Naive thymus-derived CD8-positive, alpha-beta T cell (primary cell): Measurements from ENCODE around the gene GRM8. TPM values are rescaled to one million over a fixed set of nuclear protein-coding genes. Genes with fewer than 3 reads are reported as not detected.

Source experiments
- ATAC-seq, 2 donors: fragments of 150-1000 bp; cut with Tn5 transposase in 1 of 2; sonication (Bioruptor Pico), chemical (Tn5 transposase) in 1 of 2; 1 replicate in 1 of 2; 2 replicates in 1 of 2; pipeline ENCODE4 v1.10.0; 2021; ENCODE audit warnings: mild to moderate bottlenecking in 2 of 2, moderate library complexity in 2 of 2
- POLR2A ChIA-PET: fragments of 350-600 bp; sonication (Branson Sonifier 250); formaldehyde crosslinking; loops from one replicate; lab custom pipeline; 2021; ENCODE audit warnings: antibody characterized with exemption; lab: Charles Lee
- DNase-seq, 10 donors: peaks; one replicate each; pipeline versions ENCODE4 v3.0.0 to v3.0.0-alpha.2; 2020 to 2022
- H3K27ac Mint-ChIP-seq, 10 donors: one replicate each; pipeline ENCODE4 v1.8.0; 2020 to 2022; ENCODE audit warnings: mild to moderate bottlenecking in 10 of 10, mixed read lengths in 10 of 10, moderate library complexity in 4 of 10, inconsistent platforms in 1 of 10
- H3K27me3 Mint-ChIP-seq, 5 donors: one replicate each; pipeline ENCODE4 v1.8.0; 2021 to 2022; ENCODE audit warnings: mixed read lengths in 5 of 5
- H3K36me3 Mint-ChIP-seq, 3 donors: one replicate each; pipeline ENCODE4 v1.8.0; 2020 to 2022; ENCODE audit warnings: mixed read lengths in 3 of 3, mild to moderate bottlenecking in 2 of 3, inconsistent platforms in 1 of 3
- H3K4me1 Mint-ChIP-seq, 4 donors: one replicate each; pipeline ENCODE4 v1.8.0; 2021 to 2022; ENCODE audit warnings: mixed read lengths in 4 of 4
- H3K4me3 Mint-ChIP-seq, 10 donors: one replicate each; pipeline ENCODE4 v1.8.0; 2020 to 2022; ENCODE audit warnings: mild to moderate bottlenecking in 10 of 10, mixed read lengths in 10 of 10, moderate library complexity in 6 of 10, inconsistent platforms in 1 of 10
- H3K9me3 Mint-ChIP-seq, 9 donors: one replicate each; pipeline ENCODE4 v1.8.0; 2020 to 2022; ENCODE audit warnings: mixed read lengths in 9 of 9, mild to moderate bottlenecking in 3 of 9, inconsistent platforms in 1 of 9, moderate library complexity in 1 of 9
- polyA plus RNA-seq, 3 donors: library from polyadenylated mRNA; unstranded; fragments of 300-500 nt; fragmentation: Illumina TruSeq; gene quantifications; one replicate each; pipeline ENCODE4 v1.2.3, GENCODE V29; 2021
- total RNA-seq, 8 experiments: library from RNA in 2 of 8; stranded (reverse) in 2 of 8; gene quantifications; one replicate each; pipeline ENCODE4 v1.2.3 and lab custom pipeline; 2021 to 2026

Gene GRM8
- total and polyA plus RNA-seq, 5 experiments from 2014 or later, result not detected

DNA sequence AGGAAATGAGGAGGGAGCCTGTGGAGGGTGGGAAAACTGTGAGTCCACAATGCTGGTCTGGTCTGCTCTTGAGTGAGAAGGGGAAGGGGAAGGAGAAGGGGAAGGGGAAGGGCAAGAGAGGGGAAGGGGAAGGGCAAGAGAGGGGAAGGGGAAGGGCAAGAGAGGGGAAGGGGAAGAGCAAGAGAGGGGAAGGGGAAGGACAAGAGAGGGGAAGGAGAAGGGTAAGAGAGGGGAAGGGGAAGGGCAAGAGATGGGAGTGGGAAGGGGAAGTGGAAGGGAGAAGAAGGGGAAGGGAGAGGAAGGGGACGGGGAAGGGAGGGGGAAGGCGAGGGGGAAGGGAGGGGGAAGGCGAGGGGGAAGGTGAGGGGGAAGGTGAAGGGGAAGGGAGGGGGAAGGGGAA is 213.2 kb downstream of the GRM8 start:
- peaks cover 13 to 40% (median 28%) of the 10 kb centered on the region in 5 donors for H3K27me3 Mint-ChIP-seq
- H3K4me1 Mint-ChIP-seq, result no peaks in the 10 kb centered on the region
- POLR2A ChIA-PET, result no interaction called here
- H3K36me3 Mint-ChIP-seq, result peaks cover 0 to 5% (median 0%) of the 10 kb centered on the region in 3 donors
- H3K4me3 Mint-ChIP-seq, result no peak overlapping the region
- ATAC-seq (no peak), DNase-seq (no peak)
- H3K27ac Mint-ChIP-seq, result no peak overlapping the region
- H3K9me3 Mint-ChIP-seq, result peaks cover 0 to 12% (median 7%) of the 10 kb centered on the region in 9 donors

DNA sequence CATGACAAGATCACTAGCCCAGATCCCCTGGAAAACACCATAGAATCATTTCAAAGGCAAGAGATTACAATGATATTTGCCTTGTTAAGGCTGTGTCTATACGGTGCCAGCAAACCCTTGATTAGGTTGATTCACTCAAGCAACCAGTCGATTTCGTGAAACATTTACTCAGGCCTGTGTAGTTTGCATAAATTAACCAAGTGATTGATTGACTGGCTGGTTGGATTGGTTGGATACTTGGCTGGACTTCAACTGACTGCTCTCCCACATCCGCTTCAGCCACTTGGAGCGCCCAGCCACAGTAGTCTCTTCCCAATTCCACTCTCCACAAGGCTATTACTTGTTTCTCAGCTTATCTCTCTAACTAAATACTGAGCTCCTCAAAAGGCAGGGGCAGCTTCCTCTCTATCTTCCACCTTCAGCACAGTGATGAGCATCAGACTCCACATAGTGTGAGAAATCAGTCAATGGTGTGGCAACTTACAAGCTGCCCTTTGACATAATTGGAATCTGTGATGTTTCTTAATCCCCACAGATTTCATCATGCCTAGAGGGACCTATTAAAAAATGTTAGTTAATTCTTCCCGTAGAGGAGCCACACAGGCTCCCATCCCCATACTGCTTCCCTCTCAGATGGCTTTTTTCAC is 217.4 kb downstream of the GRM8 start:
- DNase-seq (no peak), ATAC-seq (no peak)
- POLR2A ChIA-PET, result no interaction called here
- Mint-ChIP-seq H3K9me3 (peaks cover 0 to 4% (median 0%) of the 10 kb centered on the region in 9 donors), H3K4me1 (no peaks in the 10 kb centered on the region), H3K36me3 (peaks cover 0 to 5% (median 0%) of the 10 kb centered on the region in 3 donors), H3K27ac (no peak overlapping the region), H3K27me3 (peaks cover 18 to 63% (median 26%) of the 10 kb centered on the region in 5 donors), H3K4me3 (no peak overlapping the region)

DNA sequence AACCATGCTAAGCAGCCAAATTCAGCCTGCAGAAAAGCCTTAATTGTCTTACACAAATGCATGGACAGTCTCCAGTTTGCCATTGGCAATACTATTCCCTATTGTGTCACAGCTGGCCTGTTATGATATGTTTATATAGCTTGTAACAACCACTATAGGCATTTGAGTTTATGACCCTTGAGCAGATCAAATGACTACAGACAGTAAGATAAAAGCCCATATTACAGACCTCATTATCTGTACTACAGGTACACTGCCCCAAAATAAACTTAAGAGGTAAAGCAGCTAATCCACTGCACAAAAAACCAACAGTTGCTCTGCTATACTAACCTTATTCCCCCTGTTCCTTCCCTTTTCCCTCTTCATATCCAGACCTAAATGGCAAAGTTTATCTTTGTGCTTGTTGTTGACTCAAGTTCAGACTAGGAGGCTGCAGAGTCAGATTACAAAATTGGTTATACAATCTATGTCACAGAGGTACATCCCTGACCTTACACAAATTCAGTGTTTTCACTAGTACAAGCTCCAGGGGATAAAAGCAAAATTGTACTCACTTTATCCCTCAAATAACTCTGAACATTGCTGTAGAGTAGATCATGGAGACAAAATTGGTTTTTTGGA is 218.4 kb downstream of the GRM8 start:
- Mint-ChIP-seq H3K9me3 (peaks cover 0 to 7% (median 0%) of the 10 kb centered on the region in 9 donors), H3K4me1 (no peaks in the 10 kb centered on the region), H3K4me3 (no peak overlapping the region), H3K36me3 (peaks cover 0 to 4% (median 0%) of the 10 kb centered on the region in 3 donors), H3K27ac (no peak overlapping the region), H3K27me3 (peaks cover 18 to 72% (median 25%) of the 10 kb centered on the region in 5 donors)
- no peak for ATAC-seq
- no peak for DNase-seq
- POLR2A ChIA-PET, result no interaction called here

DNA sequence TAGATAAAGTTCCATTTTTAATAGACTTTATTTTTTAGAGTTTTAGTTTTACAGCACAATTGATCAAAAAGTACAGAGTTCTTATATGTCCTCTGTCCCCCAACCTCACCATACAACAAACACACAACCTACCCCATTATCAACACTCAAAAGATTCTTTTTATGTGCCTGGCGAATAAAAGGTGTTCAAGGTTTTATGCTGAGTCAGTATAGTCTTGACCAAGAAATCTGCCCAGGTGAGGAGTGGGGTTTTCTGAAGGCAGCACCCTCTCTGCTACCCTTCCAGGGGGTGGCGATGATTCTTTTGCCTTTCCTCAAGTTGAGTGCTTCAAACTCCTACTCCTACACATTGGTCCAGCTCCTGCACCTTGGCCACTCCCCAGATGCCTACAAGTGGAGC is 222.9 kb downstream of the GRM8 start:
- Mint-ChIP-seq H3K9me3 (peaks cover 0 to 15% (median 4%) of the 10 kb centered on the region in 9 donors), H3K27me3 (peaks cover 3 to 43% (median 13%) of the 10 kb centered on the region in 5 donors), H3K36me3 (no peaks in the 10 kb centered on the region), H3K27ac (no peak overlapping the region), H3K4me3 (no peak overlapping the region), H3K4me1 (no peaks in the 10 kb centered on the region)
- DNase-seq (no peak), ATAC-seq (no peak)
- POLR2A ChIA-PET, result no interaction called here

DNA sequence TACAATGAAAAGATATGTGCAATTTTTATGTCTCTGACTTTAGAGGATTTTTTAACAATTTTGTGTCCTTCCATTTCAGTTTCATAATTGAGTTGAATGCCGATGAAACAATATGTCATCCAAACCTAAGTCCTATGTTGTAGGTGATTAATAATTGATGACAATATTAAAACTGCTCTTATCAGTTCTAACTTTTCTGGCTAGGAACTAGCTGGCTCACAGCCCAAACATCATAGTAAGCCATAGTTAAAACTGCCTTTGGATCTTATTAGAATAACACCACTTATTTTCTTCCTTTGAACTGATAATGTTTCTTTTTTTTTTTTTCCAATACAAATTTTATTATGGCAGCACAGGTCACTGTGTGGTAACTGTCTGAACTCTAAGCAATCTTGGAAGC is 230.9 kb downstream of the GRM8 start:
- ATAC-seq, result no peak
- Mint-ChIP-seq H3K36me3 (no peaks in the 10 kb centered on the region), H3K4me1 (no peaks in the 10 kb centered on the region), H3K9me3 (peaks cover 0 to 1% (median 0%) of the 10 kb centered on the region in 9 donors), H3K27me3 (peaks cover 0 to 12% (median 9%) of the 10 kb centered on the region in 5 donors), H3K27ac (no peak overlapping the region), H3K4me3 (no peak overlapping the region)
- POLR2A ChIA-PET, result no interaction called here
- no peak for DNase-seq

DNA sequence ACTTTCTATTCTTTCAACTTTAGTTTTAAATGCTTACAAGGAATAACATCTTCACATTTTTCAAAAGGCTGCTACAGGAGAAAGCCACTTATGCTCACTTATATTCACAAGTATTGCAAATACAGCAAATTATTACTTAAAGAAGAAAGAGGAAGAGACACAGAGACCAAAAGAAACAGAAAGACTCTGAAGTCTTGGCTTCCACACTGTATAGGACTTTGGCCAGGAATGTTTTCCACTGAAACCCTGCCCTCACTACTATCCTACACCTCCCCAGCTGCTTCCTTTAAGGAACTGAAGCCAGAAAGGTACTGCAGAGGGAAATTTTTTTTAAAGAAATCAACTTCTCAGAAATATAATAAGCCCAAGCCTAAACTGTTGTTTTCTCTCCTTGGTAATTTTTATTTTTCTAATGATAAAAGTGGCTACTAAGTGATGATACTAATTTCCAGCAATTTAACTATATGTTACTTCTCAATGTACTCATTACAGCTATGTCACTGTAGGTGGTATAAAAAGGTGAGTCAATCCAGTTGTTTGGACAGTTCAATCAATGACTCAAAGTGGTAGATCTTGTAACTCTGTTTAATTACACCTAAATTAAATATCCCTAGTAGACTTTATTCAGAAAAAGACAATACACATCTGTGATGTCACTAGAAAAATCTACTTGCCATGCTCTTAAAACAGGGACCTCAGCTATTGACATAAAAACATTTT is 231.6 kb downstream of the GRM8 start:
- ATAC-seq, result no peak
- H3K4me3 Mint-ChIP-seq, result no peak overlapping the region
- DNase-seq, result no peak
- no peaks in the 10 kb centered on the region for H3K4me1 Mint-ChIP-seq
- no peaks in the 10 kb centered on the region for H3K9me3 Mint-ChIP-seq
- no peak overlapping the region for H3K27ac Mint-ChIP-seq
- no peaks in the 10 kb centered on the region for H3K36me3 Mint-ChIP-seq
- peaks cover 2 to 11% (median 8%) of the 10 kb centered on the region in 5 donors for H3K27me3 Mint-ChIP-seq
- POLR2A ChIA-PET, result no interaction called here

DNA sequence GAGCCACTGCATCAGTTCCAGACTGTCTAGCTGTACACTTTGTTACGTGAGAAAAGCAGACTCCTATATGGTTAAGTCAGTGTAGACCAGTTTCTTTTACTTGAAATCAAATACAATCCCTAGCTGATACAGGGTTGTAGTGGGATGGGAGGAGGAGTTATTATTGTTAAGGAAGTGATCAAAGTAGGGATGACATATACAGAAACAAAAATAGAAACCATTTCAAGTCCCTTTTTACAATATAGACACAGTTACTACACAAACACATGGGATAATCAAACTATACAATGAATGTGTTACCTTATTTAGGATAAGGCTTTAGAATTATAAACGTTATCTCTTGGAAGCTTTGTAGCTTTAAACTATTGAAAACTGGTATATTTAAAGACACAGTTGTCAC is 233.9 kb downstream of the GRM8 start:
- no peak overlapping the region for H3K27ac Mint-ChIP-seq
- peaks cover 2 to 23% (median 10%) of the 10 kb centered on the region in 5 donors for H3K27me3 Mint-ChIP-seq
- DNase-seq (no peak), ATAC-seq (no peak)
- no peaks in the 10 kb centered on the region for H3K36me3 Mint-ChIP-seq
- peaks cover 0 to 10% (median 0%) of the 10 kb centered on the region in 9 donors for H3K9me3 Mint-ChIP-seq
- no peak overlapping the region for H3K4me3 Mint-ChIP-seq
- POLR2A ChIA-PET, result no interaction called here
- no peaks in the 10 kb centered on the region for H3K4me1 Mint-ChIP-seq

DNA sequence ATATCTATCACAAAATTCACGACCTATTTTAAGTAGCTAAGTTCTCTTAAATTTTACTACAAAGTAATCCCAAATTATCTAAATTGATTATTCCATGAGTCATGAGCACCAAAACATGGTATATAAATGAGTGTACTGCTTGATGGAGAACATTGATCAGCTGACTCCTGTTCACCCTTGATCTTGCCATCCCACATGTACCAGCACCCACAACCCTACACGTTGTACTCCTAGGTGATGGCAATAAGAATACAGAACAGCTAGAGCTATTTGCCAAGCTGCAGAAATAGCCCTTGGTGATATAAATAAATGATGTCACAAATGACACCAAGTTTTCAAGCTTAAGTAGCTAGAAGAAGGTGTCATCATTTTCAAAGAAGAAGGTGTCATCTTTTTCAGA is 235.5 kb downstream of the GRM8 start:
- POLR2A ChIA-PET, result no interaction called here
- no peak overlapping the region for H3K27ac Mint-ChIP-seq

DNA sequence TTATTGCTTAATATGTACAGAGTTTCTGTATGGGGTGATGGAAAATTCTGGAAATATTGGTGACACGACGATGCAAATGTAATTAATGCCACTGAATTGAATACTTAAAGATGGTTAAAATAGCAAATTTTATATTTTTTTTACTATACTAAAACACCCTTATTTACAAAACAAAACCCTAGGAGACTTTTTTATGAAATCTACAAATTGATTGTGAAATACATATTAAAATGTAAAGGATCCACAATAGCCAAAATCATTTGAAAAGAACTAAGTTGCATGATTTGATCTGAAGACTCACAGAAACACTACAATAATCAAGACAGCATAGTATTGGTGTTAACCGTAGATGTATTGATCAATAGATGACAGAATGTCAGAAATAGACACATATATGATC is 252.0 kb downstream of the GRM8 start:
- no peak overlapping the region for H3K4me3 Mint-ChIP-seq
- DNase-seq (no peak), ATAC-seq (no peak)
- no peaks in the 10 kb centered on the region for H3K4me1 Mint-ChIP-seq
- no peak overlapping the region for H3K27ac Mint-ChIP-seq
- peaks cover 0 to 3% (median 0%) of the 10 kb centered on the region in 9 donors for H3K9me3 Mint-ChIP-seq
- peaks cover 0 to 4% (median 0%) of the 10 kb centered on the region in 3 donors for H3K36me3 Mint-ChIP-seq
- peaks cover 0 to 7% (median 3%) of the 10 kb centered on the region in 5 donors for H3K27me3 Mint-ChIP-seq
- POLR2A ChIA-PET, result no interaction called here

More for the DNA sequence above, 235.5 kb downstream of the GRM8 start:
- Mint-ChIP-seq H3K27me3 (peaks cover 4 to 26% (median 10%) of the 10 kb centered on the region in 5 donors), H3K4me1 (no peaks in the 10 kb centered on the region), H3K4me3 (no peak overlapping the region), H3K9me3 (peaks cover 0 to 10% (median 0%) of the 10 kb centered on the region in 9 donors), H3K36me3 (no peaks in the 10 kb centered on the region)
- ATAC-seq, result no peak
- no peak for DNase-seq

DNA sequence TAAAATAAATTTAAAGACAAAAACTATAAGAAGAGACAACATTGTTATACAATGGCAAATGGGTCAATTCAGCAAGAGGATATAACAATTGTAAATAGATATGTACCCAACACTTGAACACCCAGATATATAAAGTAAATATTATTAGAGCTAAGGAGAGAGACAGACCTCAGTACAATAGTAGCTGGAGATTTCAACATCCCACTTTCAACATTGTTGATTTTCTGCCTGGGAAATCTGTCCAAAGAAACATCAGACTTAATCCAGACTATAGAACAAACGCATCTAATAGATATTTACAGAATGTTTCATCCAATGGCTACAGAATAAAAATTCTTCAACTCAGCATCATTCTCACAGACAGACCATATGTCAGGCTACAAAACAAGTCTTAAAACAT is 256.1 kb downstream of the GRM8 start:
- H3K27ac Mint-ChIP-seq, result no peak overlapping the region
- DNase-seq (no peak), ATAC-seq (no peak)
- H3K4me3 Mint-ChIP-seq, result no peak overlapping the region
- no peaks in the 10 kb centered on the region for H3K4me1 Mint-ChIP-seq
- H3K36me3 Mint-ChIP-seq, result peaks cover 0 to 4% (median 0%) of the 10 kb centered on the region in 3 donors
- peaks cover 3 to 35% (median 11%) of the 10 kb centered on the region in 5 donors for H3K27me3 Mint-ChIP-seq
- POLR2A ChIA-PET, result no interaction called here
- H3K9me3 Mint-ChIP-seq, result peaks cover 0 to 3% (median 0%) of the 10 kb centered on the region in 9 donors

DNA sequence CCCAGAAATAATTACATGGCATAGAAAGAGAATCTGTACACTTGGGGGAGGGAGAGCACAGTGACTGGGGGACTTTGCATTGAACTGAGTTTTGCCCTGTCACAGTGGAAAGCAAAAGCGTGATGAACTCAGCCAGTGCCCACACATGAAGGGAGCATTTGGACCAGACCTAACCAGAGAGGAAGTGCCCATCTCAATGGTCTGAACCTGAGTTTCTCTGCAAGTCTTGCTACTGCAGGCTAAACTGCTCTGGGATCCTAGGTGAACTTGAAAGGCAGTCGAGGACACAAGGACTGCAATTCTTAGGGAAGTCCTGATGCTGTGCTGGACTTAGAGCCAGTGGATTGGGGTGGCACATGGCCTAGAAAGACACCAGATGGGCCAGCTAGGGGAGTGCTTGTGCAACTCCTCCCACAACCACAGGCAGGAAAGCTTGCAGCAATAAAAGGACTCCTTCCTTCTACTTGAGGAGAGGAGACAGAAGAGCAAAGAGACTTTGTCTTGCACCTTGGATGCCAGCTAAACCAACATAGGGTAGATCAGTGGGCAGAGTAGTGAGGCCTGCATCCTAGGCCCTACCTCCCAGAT is 259.0 kb downstream of the GRM8 start:
- POLR2A ChIA-PET, result no interaction called here
- Mint-ChIP-seq H3K36me3 (peaks cover 0 to 4% (median 0%) of the 10 kb centered on the region in 3 donors), H3K4me3 (no peak overlapping the region), H3K27ac (no peak overlapping the region), H3K27me3 (peaks cover 0 to 35% (median 14%) of the 10 kb centered on the region in 5 donors), H3K9me3 (peaks cover 0 to 4% (median 0%) of the 10 kb centered on the region in 9 donors), H3K4me1 (no peaks in the 10 kb centered on the region)
- DNase-seq, result no peak
- ATAC-seq, result no peak

DNA sequence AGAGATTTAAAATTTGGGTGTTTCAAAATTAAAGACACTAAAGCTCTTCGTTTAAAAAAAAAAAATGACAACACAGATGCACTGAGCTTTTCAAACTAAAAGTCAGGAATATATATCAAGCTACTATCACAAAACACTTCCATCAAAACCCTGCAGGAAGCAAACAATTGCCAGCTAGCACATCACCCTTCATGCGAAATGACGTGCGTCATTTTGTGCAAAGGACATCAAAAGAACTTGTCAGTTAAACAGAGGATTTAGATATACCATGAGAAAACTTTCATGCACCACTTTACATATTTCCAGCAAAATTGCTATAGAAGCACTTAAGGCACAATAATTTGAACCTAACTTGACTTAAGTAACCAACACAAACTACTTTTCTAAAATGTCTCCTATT is 264.7 kb downstream of the GRM8 start:
- ATAC-seq, result no peak
- Mint-ChIP-seq H3K9me3 (peaks cover 0 to 4% (median 0%) of the 10 kb centered on the region in 9 donors), H3K27me3 (peaks cover 0 to 10% (median 1%) of the 10 kb centered on the region in 5 donors), H3K36me3 (no peaks in the 10 kb centered on the region), H3K27ac (no peak overlapping the region), H3K4me1 (no peaks in the 10 kb centered on the region), H3K4me3 (no peak overlapping the region)
- POLR2A ChIA-PET, result no interaction called here
- no peak for DNase-seq

DNA sequence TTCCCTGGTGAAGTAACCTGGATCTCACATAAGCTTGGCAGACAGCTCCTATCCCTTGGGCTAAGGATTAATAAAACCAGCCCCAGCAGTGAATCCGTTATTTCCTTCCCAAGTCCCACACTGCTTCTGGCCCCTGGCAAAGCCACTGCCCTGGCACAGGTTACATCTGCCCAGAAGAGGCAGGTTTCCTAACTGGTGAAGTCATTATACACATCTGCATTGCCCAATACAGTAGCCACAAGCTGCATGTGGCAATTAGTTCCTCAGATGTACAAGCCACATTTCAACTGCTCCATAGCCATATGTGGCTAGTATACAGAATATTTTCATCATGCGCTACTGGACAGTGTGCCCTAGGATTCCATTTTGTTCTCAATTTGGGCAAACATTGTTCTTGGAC is 273.0 kb downstream of the GRM8 start:
- H3K4me1 Mint-ChIP-seq, result no peaks in the 10 kb centered on the region
- H3K27ac Mint-ChIP-seq, result no peak overlapping the region
- no peak for ATAC-seq

More for the DNA sequence above, 273.0 kb downstream of the GRM8 start:
- DNase-seq, result no peak
- POLR2A ChIA-PET, result no interaction called here
- no peaks in the 10 kb centered on the region for H3K36me3 Mint-ChIP-seq
- H3K9me3 Mint-ChIP-seq, result no peaks in the 10 kb centered on the region
- peaks cover 0 to 11% (median 5%) of the 10 kb centered on the region in 5 donors for H3K27me3 Mint-ChIP-seq
- H3K4me3 Mint-ChIP-seq, result no peak overlapping the region
